BE2C (cell line): ENCODE results near the gene CLEC16A.

Experiments
- DNase-seq: peaks from one replicate; pipeline ENCODE4 v3.0.0-alpha.2; 2020
- H3K27me3 ChIP-seq: fragments of 250-450 bp; sonication (Bioruptor Pico); 2 replicates; pipeline ENCODE4 v1.5.1; 2020; ENCODE audit warnings: mild to moderate bottlenecking
- H3K36me3 ChIP-seq: fragments of 250-450 bp; sonication (Bioruptor Pico); 2 replicates; pipeline ENCODE4 v1.5.1; 2020; ENCODE audit warnings: mild to moderate bottlenecking
- H3K4me1 ChIP-seq: fragments of 250-450 bp; sonication (Bioruptor Pico); 2 replicates; pipeline ENCODE4 v1.5.1; 2020
- H3K4me3 ChIP-seq: 2 replicates; pipeline ENCODE4 v1.5.1; 2011; ENCODE audit warnings: low read depth, low read length
- H3K9me3 ChIP-seq: fragments of 250-450 bp; sonication (Bioruptor Pico); 2 replicates; pipeline ENCODE4 v1.5.1; 2020
- TF ChIP-seq, protein P1 (sequence below): IDR thresholded peaks from 2 replicates; pipeline ENCODE4 v1.5.1; 2012; ENCODE audit warnings: mild to moderate bottlenecking, low read depth, low read length

Gene CLEC16A

DNA sequence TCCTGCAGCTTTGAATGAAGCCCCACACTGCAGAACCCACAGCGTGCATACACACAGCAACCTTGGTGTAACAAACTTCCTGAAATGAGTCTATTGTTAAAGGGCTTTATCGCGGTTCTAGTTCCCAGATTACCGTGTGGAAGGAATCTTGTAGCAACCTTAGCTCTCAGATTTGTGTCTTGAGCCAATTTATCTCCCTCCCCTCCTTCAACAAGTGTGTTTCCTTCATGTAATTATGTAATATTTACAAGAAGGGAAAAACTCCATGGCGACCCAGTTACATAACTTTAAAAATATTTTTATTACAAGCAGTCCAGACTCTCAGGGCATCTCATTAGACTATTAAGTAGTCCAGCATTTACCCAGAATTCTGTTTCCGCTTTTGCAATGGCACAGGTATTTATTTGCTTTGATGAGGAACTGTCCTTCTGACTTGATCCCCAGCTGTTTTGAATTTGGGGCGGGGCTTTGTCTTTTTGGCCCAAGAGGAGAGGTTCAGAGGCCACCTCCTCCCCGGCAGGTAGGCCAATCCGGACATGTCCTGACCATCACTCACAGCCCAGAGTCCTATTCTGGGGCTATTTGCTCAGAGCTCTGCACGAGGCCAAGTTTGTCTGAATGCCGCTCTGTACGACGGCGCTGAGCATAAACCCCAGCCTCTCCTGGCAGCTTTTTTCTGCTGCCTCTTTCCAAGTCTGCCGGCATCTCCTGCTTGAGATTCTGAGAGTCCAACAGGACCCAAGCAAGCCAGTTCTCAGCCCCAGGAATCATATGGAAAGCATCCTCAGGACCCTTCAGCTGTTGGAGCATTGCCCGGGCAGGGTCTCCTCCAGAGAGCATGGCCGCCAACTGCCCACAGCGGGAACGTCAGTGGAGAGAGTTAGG lies 35.6 kb downstream of the CLEC16A start:
- DNase-seq, result no peak
- no peaks in the 10 kb centered on the region for H3K27me3 ChIP-seq
- peaks cover 3% of the 10 kb centered on the region for H3K4me1 ChIP-seq

DNA sequence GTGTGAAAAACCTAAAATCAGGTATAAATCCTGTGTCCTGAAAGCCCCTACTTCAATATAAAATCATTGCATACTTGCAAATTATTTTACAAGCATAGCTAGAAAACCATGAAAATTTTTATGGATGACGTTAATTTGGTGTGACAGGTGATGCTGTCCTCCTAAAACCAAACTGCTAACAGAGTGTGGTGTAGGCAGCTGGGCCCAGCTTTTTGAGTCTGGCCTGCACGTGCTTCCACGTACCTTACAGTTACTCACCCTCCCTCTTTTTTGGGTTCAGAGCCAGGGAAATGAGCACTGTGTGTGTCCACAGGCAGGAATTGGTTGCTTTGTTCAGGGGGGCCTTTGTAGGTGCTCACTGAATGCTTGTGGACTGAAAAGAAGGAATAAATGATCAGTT lies 36.4 kb downstream of the CLEC16A start:
- TF ChIP-seq, protein P1, sequence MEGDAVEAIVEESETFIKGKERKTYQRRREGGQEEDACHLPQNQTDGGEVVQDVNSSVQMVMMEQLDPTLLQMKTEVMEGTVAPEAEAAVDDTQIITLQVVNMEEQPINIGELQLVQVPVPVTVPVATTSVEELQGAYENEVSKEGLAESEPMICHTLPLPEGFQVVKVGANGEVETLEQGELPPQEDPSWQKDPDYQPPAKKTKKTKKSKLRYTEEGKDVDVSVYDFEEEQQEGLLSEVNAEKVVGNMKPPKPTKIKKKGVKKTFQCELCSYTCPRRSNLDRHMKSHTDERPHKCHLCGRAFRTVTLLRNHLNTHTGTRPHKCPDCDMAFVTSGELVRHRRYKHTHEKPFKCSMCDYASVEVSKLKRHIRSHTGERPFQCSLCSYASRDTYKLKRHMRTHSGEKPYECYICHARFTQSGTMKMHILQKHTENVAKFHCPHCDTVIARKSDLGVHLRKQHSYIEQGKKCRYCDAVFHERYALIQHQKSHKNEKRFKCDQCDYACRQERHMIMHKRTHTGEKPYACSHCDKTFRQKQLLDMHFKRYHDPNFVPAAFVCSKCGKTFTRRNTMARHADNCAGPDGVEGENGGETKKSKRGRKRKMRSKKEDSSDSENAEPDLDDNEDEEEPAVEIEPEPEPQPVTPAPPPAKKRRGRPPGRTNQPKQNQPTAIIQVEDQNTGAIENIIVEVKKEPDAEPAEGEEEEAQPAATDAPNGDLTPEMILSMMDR, result no peak

More for the DNA sequence above, 35.6 kb downstream of the CLEC16A start:
- TF ChIP-seq, protein P1, result no peak
- H3K9me3 ChIP-seq, result no peaks in the 10 kb centered on the region
- H3K36me3 ChIP-seq, result peaks cover 3% of the 10 kb centered on the region
- H3K4me3 ChIP-seq, result no peak overlapping the region

DNA sequence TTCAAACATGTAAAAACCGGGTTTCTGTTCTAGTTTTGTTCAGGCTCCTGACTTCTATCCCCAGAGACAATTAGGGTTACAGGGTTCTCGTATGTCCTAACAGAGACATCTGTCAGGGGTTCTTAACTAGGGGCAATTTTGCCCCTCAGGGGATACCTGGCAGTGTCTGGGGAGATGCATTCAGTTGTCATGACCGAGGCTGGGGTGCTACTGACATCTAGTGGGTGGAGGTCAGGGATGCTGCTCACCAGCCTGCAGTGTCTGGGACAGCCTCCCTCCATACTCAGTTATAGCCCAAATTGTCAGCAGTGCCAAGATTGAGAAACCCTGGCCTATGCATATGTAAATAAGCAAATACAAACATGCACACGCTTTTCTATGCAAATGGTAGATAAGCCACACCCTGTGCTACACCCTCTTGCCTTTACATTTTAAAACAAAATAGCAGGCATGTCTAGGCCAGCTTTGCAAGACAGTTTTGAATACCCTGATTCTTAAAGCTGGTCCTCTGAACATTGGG lies 37.4 kb downstream of the CLEC16A start:
- Histone ChIP-seq H3K9me3 (no peaks in the 10 kb centered on the region), H3K4me3 (no peak overlapping the region), H3K27me3 (no peaks in the 10 kb centered on the region), H3K4me1 (peaks cover 3% of the 10 kb centered on the region), H3K36me3 (peaks cover 3% of the 10 kb centered on the region)
- TF ChIP-seq, protein P1, result peak; percentile 85
- DNase-seq, result peak; percentile 77

More for the DNA sequence above, 36.4 kb downstream of the CLEC16A start:
- no peak for DNase-seq
- Histone ChIP-seq H3K27me3 (no peaks in the 10 kb centered on the region), H3K36me3 (peaks cover 3% of the 10 kb centered on the region), H3K9me3 (no peaks in the 10 kb centered on the region), H3K4me3 (no peak overlapping the region), H3K4me1 (peaks cover 3% of the 10 kb centered on the region)

DNA sequence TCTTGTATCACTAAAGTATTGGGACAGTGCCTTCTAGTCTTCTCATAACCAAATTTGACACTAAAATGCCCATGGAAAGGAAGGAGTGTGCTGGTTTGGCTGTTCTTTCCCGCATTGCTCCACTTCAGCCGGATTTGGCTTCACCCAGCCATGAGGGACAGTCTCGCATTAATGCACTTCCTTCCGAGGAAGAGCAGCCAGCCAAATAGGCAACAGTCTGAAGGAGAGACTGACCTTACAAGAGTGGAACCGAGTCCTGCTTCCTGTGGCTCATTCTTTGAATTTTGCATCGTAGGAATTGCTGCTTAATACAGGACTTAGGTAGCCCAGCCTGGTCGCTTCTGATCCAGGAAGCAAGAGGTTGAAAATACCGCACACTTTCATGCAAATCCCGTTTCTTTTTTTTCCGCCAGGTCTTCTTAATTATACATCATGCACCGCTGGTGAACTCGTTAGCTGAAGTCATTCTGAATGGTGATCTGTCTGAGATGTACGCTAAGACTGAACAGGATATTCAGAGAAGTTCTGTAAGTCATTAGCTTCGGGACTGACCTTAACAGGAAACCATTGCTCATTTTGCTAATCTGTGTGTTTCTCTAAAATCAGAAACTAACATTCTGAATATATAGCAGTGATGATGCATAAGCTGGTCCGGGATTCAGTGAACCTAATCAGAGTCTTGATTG lies 38.2 kb downstream of the CLEC16A start:
- H3K4me1 ChIP-seq, result no peaks in the 10 kb centered on the region; the same call in 1 of the 2 replicates
- H3K4me3 ChIP-seq, result no peak overlapping the region
- H3K36me3 ChIP-seq, result peaks cover 3% of the 10 kb centered on the region

DNA sequence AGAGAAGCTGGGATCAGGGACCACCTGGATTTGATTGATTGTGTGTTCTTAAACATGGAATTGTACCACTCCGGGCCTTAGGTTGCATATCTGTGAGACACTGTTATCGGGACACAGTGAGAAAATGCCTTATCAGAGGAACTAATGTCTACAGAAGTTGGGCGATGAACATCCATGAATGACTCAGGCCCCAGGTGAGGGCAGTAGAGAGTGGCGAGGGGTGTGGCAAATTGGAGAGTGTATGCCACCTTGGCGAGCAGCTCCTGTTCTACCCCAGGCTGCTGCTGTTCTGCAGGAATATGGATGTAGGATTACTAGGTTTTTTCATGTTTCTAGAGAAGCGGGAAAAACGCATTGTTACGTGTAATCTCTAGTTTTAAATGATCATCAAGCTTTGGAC lies 38.8 kb downstream of the CLEC16A start:
- Histone ChIP-seq H3K4me3 (no peak overlapping the region), H3K9me3 (no peaks in the 10 kb centered on the region), H3K36me3 (peaks cover 3% of the 10 kb centered on the region), H3K4me1 (no peaks in the 10 kb centered on the region; the same call in 1 of the 2 replicates), H3K27me3 (no peaks in the 10 kb centered on the region)
- DNase-seq, result no peak
- TF ChIP-seq, protein P1, result peak; percentile 16; the same call in 1 of the 2 replicates

More for the DNA sequence above, 38.2 kb downstream of the CLEC16A start:
- no peaks in the 10 kb centered on the region for H3K9me3 ChIP-seq
- DNase-seq, result no peak
- no peaks in the 10 kb centered on the region for H3K27me3 ChIP-seq
- TF ChIP-seq, protein P1, result no peak
